HepG2 (cell line): ENCODE results near the gene LEMD3. TPM values are rescaled to one million over a fixed set of nuclear protein-coding genes. Genes with fewer than 3 reads are reported as not detected.

ENCODE experiments used
- ATAC-seq: fragments of 200-7000 bp; cut with Tn5 transposase; 3 replicates; pipeline ENCODE4 v1.9.1; 2020; ENCODE audit warnings: mild to moderate bottlenecking, moderate library complexity
- BruUV-seq: library from RNA; stranded (reverse); fragments of 400-500 nt; replicated peaks from 2 replicates; lab custom pipeline; 2021; lab: Mats Ljungman, UMichigan
- CTCF ChIA-PET: fragments of 300-600 bp; formaldehyde crosslinking; extraction: SDS; loops from one replicate; lab custom pipeline; 2021; ENCODE audit warnings: low total read pairs, inconsistent platforms, low intra/inter-chr PET ratio; lab: Yijun Ruan, JAX
- POLR2A ChIA-PET: fragments of 350-600 bp; sonication (Branson Sonifier 250); formaldehyde crosslinking; loops from one replicate; lab custom pipeline; 2020; ENCODE audit warnings: antibody characterized with exemption, inconsistent platforms; lab: Yijun Ruan, JAX
- DNase-seq: peaks from one replicate; pipeline ENCODE4 v3.0.0-alpha.2; 2015; ENCODE audit warnings: low spot score
- FAIRE-seq: peaks from 3 replicates; lab custom pipeline; 2011; peaks lifted over from hg19 to GRCh38; lab: Jason Lieb, UNC
- H2AFZ ChIP-seq: one replicate; pipeline ENCODE4 v1.6.1; 2011; ENCODE audit warnings: low read length, inconsistent platforms
- H3K27ac ChIP-seq: fragments of 300-600 bp; 3 replicates; pipeline ENCODE4 v1.8.0; 2011; ENCODE audit warnings: mixed run types, mild to moderate bottlenecking, mixed read lengths, low read length, inconsistent platforms; ENCODE audit not compliant: insufficient read depth; ENCODE audit errors: extremely low read length
- H3K27me3 ChIP-seq, 2 experiments: fragments of 200-600 bp in 1 of 2; 2 replicates in 1 of 2; 3 replicates in 1 of 2; pipeline versions ENCODE4 v1.6.0 to v1.8.0; 2011; ENCODE audit warnings: low read length in 2 of 2, mild to moderate bottlenecking in 2 of 2, moderate library complexity in 2 of 2, inconsistent platforms in 1 of 2; ENCODE audit not compliant: insufficient read depth in 2 of 2, control insufficient read depth in 1 of 2
- H3K36me3 ChIP-seq, 2 experiments: fragments of 200-600 bp in 1 of 2; replicated peaks in 1 of 2; 2 replicates in 1 of 2; 3 replicates in 1 of 2; pipeline versions ENCODE4 v1.5.1 to v1.8.0; 2011; ENCODE audit warnings: low read length in 2 of 2, inconsistent platforms in 1 of 2; ENCODE audit not compliant: insufficient read depth in 2 of 2, control insufficient read depth in 1 of 2
- H3K4me1 ChIP-seq: 2 replicates; pipeline ENCODE4 v1.5.1; 2012; ENCODE audit warnings: low read length, inconsistent platforms; ENCODE audit not compliant: insufficient read depth
- H3K4me2 ChIP-seq: 2 replicates; pipeline ENCODE4 v1.6.0; 2011; ENCODE audit warnings: low read depth, low read length, inconsistent platforms
- H3K4me3 ChIP-seq, 3 experiments: fragments of 200-600 bp in 1 of 3; sonication (generic), shearing (Covaris generic) in 1 of 3; replicated peaks in 1 of 3; 2 replicates each; pipeline ENCODE4 v1.5.1; 2011 to 2016; ENCODE audit warnings: low read length in 3 of 3, inconsistent platforms in 2 of 3, low read depth in 2 of 3, mild to moderate bottlenecking in 2 of 3, control low read depth in 1 of 3, mixed read lengths in 1 of 3; ENCODE audit not compliant: insufficient read depth in 1 of 3
- H3K79me2 ChIP-seq: one replicate; pipeline ENCODE4 v1.6.1; 2011; ENCODE audit warnings: low read length, inconsistent platforms; ENCODE audit not compliant: insufficient read depth
- H3K9ac ChIP-seq: 2 replicates; pipeline ENCODE4 v1.6.0; 2011; ENCODE audit warnings: mild to moderate bottlenecking, low read depth, low read length, inconsistent platforms; ENCODE audit not compliant: insufficient read depth
- H3K9me3 ChIP-seq: 2 replicates; pipeline ENCODE4 v1.5.1; 2012; ENCODE audit warnings: mild to moderate bottlenecking, low read length
- H4K20me1 ChIP-seq: 2 replicates; pipeline ENCODE4 v1.6.0; 2011; ENCODE audit warnings: inconsistent platforms, mild to moderate bottlenecking, low read length, moderate library complexity; ENCODE audit not compliant: insufficient read depth
- CEBPB ChIP-seq: IDR thresholded peaks from 2 replicates; pipeline ENCODE4 v1.6.1; 2011; ENCODE audit warnings: low read depth, low read length, improper control_type of control experiment, borderline replicate concordance
- CEBPG ChIP-seq: IDR thresholded peaks from 2 replicates; pipeline ENCODE4 v1.6.1; 2016
- CERS6 ChIP-seq: sonication (generic); formaldehyde crosslinking; IDR thresholded peaks from 2 replicates; pipeline ENCODE4 v1.5.0; 2020; ENCODE audit warnings: missing genetic modification reagents
- DDIT3 ChIP-seq: sonication (generic); formaldehyde crosslinking; IDR thresholded peaks from 2 replicates; pipeline ENCODE4 v1.4.0; 2020; ENCODE audit warnings: mild to moderate bottlenecking, missing genetic modification reagents
- HCFC1 ChIP-seq: fragments of 150-350 bp; IDR thresholded peaks from 2 replicates; pipeline ENCODE4 v1.6.1; 2014; ENCODE audit warnings: low read depth, low read length
- MXI1 ChIP-seq: IDR thresholded peaks from 3 replicates; pipeline ENCODE4 v1.6.1; 2012; ENCODE audit warnings: low read depth, low read length, inconsistent platforms, borderline replicate concordance
- NKX3-1 ChIP-seq: sonication (generic); formaldehyde crosslinking; IDR thresholded peaks from 2 replicates; pipeline ENCODE4 v1.5.0; 2020; ENCODE audit warnings: missing genetic modification reagents
- PPARG ChIP-seq: conservative IDR thresholded peaks from 2 replicates; pipeline ENCODE4 v1.6.1; 2016; ENCODE audit warnings: missing biosample characterization, missing genetic modification reagents
- SMAD1 ChIP-seq: sonication (generic); formaldehyde crosslinking; IDR thresholded peaks from 2 replicates; pipeline ENCODE4 v1.4.0; 2020; ENCODE audit warnings: missing genetic modification reagents, low read depth, mild to moderate bottlenecking, borderline replicate concordance
- SOX6 ChIP-seq, 2 experiments: fragments of 450-650 bp in 1 of 2; sonication (generic) in 1 of 2; formaldehyde crosslinking in 1 of 2; IDR thresholded peaks; 2 replicates each; pipeline versions ENCODE4 v1.4.0 to v1.6.1; 2017 to 2020; ENCODE audit warnings: antibody characterized with exemption in 1 of 2, mild to moderate bottlenecking in 1 of 2, missing genetic modification reagents in 1 of 2
- THAP9 ChIP-seq: sonication (generic); formaldehyde crosslinking; IDR thresholded peaks from 2 replicates; pipeline ENCODE4; 2020; ENCODE audit warnings: missing genetic modification reagents, mild to moderate bottlenecking, borderline replicate concordance
- TRIM22 ChIP-seq: fragments of 450-650 bp; IDR thresholded peaks from 2 replicates; pipeline ENCODE4 v1.6.1; 2017
- ZFX ChIP-seq: sonication (generic); formaldehyde crosslinking; IDR thresholded peaks from 2 replicates; pipeline ENCODE4 v1.4.0; 2020; ENCODE audit warnings: mild to moderate bottlenecking, low read depth, missing genetic modification reagents, moderate library complexity
- ZNF180 ChIP-seq: sonication (generic); formaldehyde crosslinking; IDR thresholded peaks from 2 replicates; pipeline ENCODE4 v1.4.0; 2020; ENCODE audit warnings: low read depth, missing genetic modification reagents, borderline replicate concordance
- WGBS: methylation state at CpG from one replicate; pipeline ENCODE4 v1.1.6; 2017; ENCODE audit warnings: low lambda C conversion rate; 5-methylcytosine and 5-hydroxymethylcytosine counted together
- in situ Hi-C: cut with HindIII; loops from 2 replicates; pipeline ENCODE4 v1.10.0; 2017; ENCODE audit warnings: low pct_unique_long_range_greater_than_20kb; ENCODE audit not compliant: extremely low pct_ligation_motif_present
- intact Hi-C: fragments of 100-400 bp; cut with micrococcal nuclease; formaldehyde crosslinking; loops from one replicate; pipeline ENCODE4 v1.10.0; 2022; ENCODE audit not compliant: unreplicated experiment
- polyA plus RNA-seq, 8 experiments: library from polyadenylated mRNA; depleted of rRNA in 3 of 8; stranded (reverse) in 7 of 8; unstranded in 1 of 8; fragments of >200 nt; fragmentation: Illumina TruSeq in 4 of 8; extraction: Trizol in 4 of 8; gene quantifications; 2 replicates each; pipeline versions ENCODE4 v1.2.1 to v1.2.3, GENCODE V29; 2011 to 2016; ENCODE audit warnings: low read depth in 4 of 8, missing spikeins in 1 of 8, mixed read lengths in 1 of 8; ENCODE audit not compliant: insufficient read depth in 1 of 8
- total RNA-seq, 5 experiments: library from RNA; depleted of rRNA; stranded (reverse); fragments of >200 nt; fragmentation: Illumina TruSeq; extraction: Trizol; gene quantifications; 2 replicates each; pipeline ENCODE4 v1.2.3, GENCODE V29; 2016; ENCODE audit warnings: low read depth in 1 of 5

The LEMD3 gene
- total and polyA plus RNA-seq, 2 of the 13 experiments (the other 11 are each of a cell fraction or from before 2014, with no cell fraction given), result 9.3 to 18.7 TPM

GRCh38 chr12:65263777-65264176 lies 94.4 kb downstream of the LEMD3 start:
- no peak overlapping the region for H3K9ac ChIP-seq
- H3K36me3 ChIP-seq, result no peaks in the 10 kb centered on the region
- H3K79me2 ChIP-seq, result no peaks in the 10 kb centered on the region
- H4K20me1 ChIP-seq, result no peaks in the 10 kb centered on the region
- no peaks in the 10 kb centered on the region for H3K9me3 ChIP-seq
- intact Hi-C loops (no loop called here), in situ Hi-C loops (loop anchor here (25.0 kb wide), 1 partner anchor 376 kb away; no protein-coding TSS in a partner anchor)
- POLR2A ChIA-PET, result no interaction called here
- H3K27ac ChIP-seq, result no peak overlapping the region
- 34% methylated on average over 4 of the region's 4 CpGs for WGBS
- no peak overlapping the region for H3K4me3 ChIP-seq
- BruUV-seq, result no TSS peak
- H3K27me3 ChIP-seq, result no peaks in the 10 kb centered on the region
- CTCF ChIA-PET, result no interaction called here
- no peak for ATAC-seq
- H2AFZ ChIP-seq, result no peak overlapping the region
- H3K4me2 ChIP-seq, result no peak overlapping the region
- no peak for DNase-seq
- TF ChIP-seq CEBPB, result peak; percentile 87
- no peak for TF ChIP-seq ZNF180 (CRISPR knock-in tag)
- TF ChIP-seq SOX6 (IDR thresholded peaks at IDR 0.05), result no peak
- TF ChIP-seq SOX6 (CRISPR knock-in tag; IDR thresholded peaks at IDR 0.05), result no peak
- no peak for TF ChIP-seq THAP9 (CRISPR knock-in tag)
- TF ChIP-seq CEBPG (CRISPR knock-in tag), result peak; percentile 47; the same call in 1 of the 2 replicates
- TF ChIP-seq, all 625 proteins: peak for 2
- no peak for FAIRE-seq
- H3K4me1 ChIP-seq, result no peaks in the 10 kb centered on the region

- Histone ChIP-seq H3K9ac (no peak overlapping the region), H3K27me3 (no peaks in the 10 kb centered on the region), H2AFZ (no peak overlapping the region), H3K27ac (no peak overlapping the region), H3K4me3 (no peak overlapping the region), H3K79me2 (no peaks in the 10 kb centered on the region), H4K20me1 (no peaks in the 10 kb centered on the region), H3K4me1 (no peaks in the 10 kb centered on the region), H3K9me3 (no peaks in the 10 kb centered on the region), H3K4me2 (no peak overlapping the region), H3K36me3 (no peaks in the 10 kb centered on the region)
- ATAC-seq (no peak), FAIRE-seq (no peak), DNase-seq (no peak)
- POLR2A ChIA-PET, result no interaction called here
- no TSS peak for BruUV-seq
- 62% methylated on average over 3 of the region's 3 CpGs for WGBS
- intact Hi-C loops (no loop called here), in situ Hi-C loops (loop anchor here (25.0 kb wide), 1 partner anchor 379 kb away; no protein-coding TSS in a partner anchor)
- CTCF ChIA-PET, result no interaction called here
- TF ChIP-seq MXI1, result no peak
- TF ChIP-seq NKX3-1 (CRISPR knock-in tag), result no peak
- no peak for TF ChIP-seq TRIM22
- no peak for TF ChIP-seq DDIT3 (CRISPR knock-in tag)
- no peak for TF ChIP-seq PPARG (CRISPR knock-in tag)
- no peak for TF ChIP-seq HCFC1
- no peak for TF ChIP-seq ZFX
- TF ChIP-seq CERS6 (CRISPR knock-in tag), result no peak
- no peak for TF ChIP-seq SMAD1 (CRISPR knock-in tag)
Observed at GRCh38 chr12:65266408-65266807, 97.0 kb downstream of the LEMD3 start.
